ENCODE results near the gene WDR19.
A peak's percentile ranks its signal among the peaks of the same experiment; 100 is the strongest.

Gene WDR19

GRCh38 chr4:39157520-39157919, 24.8 kb upstream of the WDR19 start:
- no peaks in the 10 kb centered on the region for H3K9me3 ChIP-seq (ENCODE audit: control extremely low read depth in 1 of 5, control insufficient read depth in 4 of 5, insufficient read depth in 2 of 5, low read depth in 1 of 5, low read length in 4 of 5)
- ChIA-PET CTCF (interaction anchor here (0.6 kb wide), 1 partner anchor 42 kb away, joined by 3 read pairs; no protein-coding TSS in a partner anchor), POLR2A (no interaction called here)
- H3K36me3 ChIP-seq (ENCODE audit: control insufficient read depth in 4 of 4, insufficient read depth in 4 of 4, low read length in 3 of 4): no peaks in the 10 kb centered on the region
- no peak overlapping the region for H3K4me3 ChIP-seq (ENCODE audit: control insufficient read depth in 1 of 7, extremely low read depth in 1 of 7, insufficient read depth in 4 of 7, low read depth in 2 of 7, low read length in 6 of 7)
- no peaks in the 10 kb centered on the region for H3K27me3 ChIP-seq (replicated peaks in 2 of 5; ENCODE audit: control insufficient read depth in 4 of 5, insufficient read depth in 5 of 5, low read length in 4 of 5)
- H3K4me1 ChIP-seq (ENCODE audit: control extremely low read depth in 1 of 4, control insufficient read depth in 4 of 4, insufficient read depth in 4 of 4, low read length in 3 of 4): no peaks in the 10 kb centered on the region
- no peak for DNase-seq
- no CpG with 5 or more reads among the region's 2 CpGs for WGBS (ENCODE audit: insufficient coverage)
- no peak overlapping the region for H3K27ac ChIP-seq (ENCODE audit: insufficient read depth in 1 of 2, low read depth in 1 of 2, low read length in 2 of 2, poor library complexity in 1 of 2, severe bottlenecking in 2 of 2)

DNA sequence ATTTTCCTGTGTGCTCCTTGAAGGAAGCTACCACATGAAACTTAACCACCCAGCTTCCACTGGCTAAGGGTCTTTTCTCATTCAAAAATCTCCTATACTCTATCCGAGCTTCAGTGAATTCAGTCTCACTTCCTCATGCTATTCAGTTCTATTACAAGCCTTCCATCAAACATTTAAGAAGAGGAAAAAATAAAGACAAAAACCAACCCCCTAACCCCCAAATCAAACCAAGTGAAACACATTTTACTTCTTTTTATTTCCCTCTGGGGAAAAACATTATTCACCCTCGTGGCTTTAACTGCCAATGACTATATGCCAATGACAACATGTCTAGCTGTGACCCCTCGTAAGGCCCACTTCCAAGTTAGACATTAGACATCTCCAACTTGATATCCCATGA, 16.2 kb upstream of the WDR19 start:
- CTCF ChIA-PET: interaction anchor here (1.2 to 1.5 kb wide), 3 partner anchors 9 to 30 kb away, joined by 3 to 5 read pairs (median 4); partner anchors contain the start of gene WDR19
- 90% methylated on average over 2 of the region's 3 CpGs for WGBS (ENCODE audit: insufficient coverage)
- Histone ChIP-seq H3K36me3 (ENCODE audit: control insufficient read depth in 4 of 4, insufficient read depth in 4 of 4, low read length in 3 of 4) (no peaks in the 10 kb centered on the region), H3K4me3 (ENCODE audit: control insufficient read depth in 1 of 7, extremely low read depth in 1 of 7, insufficient read depth in 4 of 7, low read depth in 2 of 7, low read length in 6 of 7) (no peak overlapping the region), H3K27me3 (replicated peaks in 2 of 5; ENCODE audit: control insufficient read depth in 4 of 5, insufficient read depth in 5 of 5, low read length in 4 of 5) (no peaks in the 10 kb centered on the region), H3K27ac (ENCODE audit: insufficient read depth in 1 of 2, low read depth in 1 of 2, low read length in 2 of 2, poor library complexity in 1 of 2, severe bottlenecking in 2 of 2) (no peak overlapping the region), H3K4me1 (ENCODE audit: control extremely low read depth in 1 of 4, control insufficient read depth in 4 of 4, insufficient read depth in 4 of 4, low read length in 3 of 4) (peaks cover 0 to 4% (median 1%) of the 10 kb centered on the region in 4 experiments), H3K9me3 (ENCODE audit: control extremely low read depth in 1 of 5, control insufficient read depth in 4 of 5, insufficient read depth in 2 of 5, low read depth in 1 of 5, low read length in 4 of 5) (peaks cover 0 to 6% (median 0%) of the 10 kb centered on the region in 5 experiments)
- POLR2A ChIA-PET: no interaction called here
- DNase-seq: no peak

- H3K4me3 ChIP-seq (ENCODE audit: control insufficient read depth in 1 of 7, extremely low read depth in 1 of 7, insufficient read depth in 4 of 7, low read depth in 2 of 7, low read length in 6 of 7): no peak overlapping the region
- POLR2A ChIA-PET: no interaction called here
- CTCF ChIA-PET: interaction anchor here (1.0 to 1.5 kb wide), 4 partner anchors 9 to 50 kb away, joined by 3 to 5 read pairs (median 4); partner anchors contain the start of gene WDR19
- WGBS (ENCODE audit: insufficient coverage): 100% methylated on average over 6 of the region's 7 CpGs
- H3K36me3 ChIP-seq (ENCODE audit: control insufficient read depth in 4 of 4, insufficient read depth in 4 of 4, low read length in 3 of 4): no peaks in the 10 kb centered on the region
- H3K4me1 ChIP-seq (ENCODE audit: control extremely low read depth in 1 of 4, control insufficient read depth in 4 of 4, insufficient read depth in 4 of 4, low read length in 3 of 4): peaks cover 0 to 4% (median 1%) of the 10 kb centered on the region in 4 experiments
- no peaks in the 10 kb centered on the region for H3K27me3 ChIP-seq (replicated peaks in 2 of 5; ENCODE audit: control insufficient read depth in 4 of 5, insufficient read depth in 5 of 5, low read length in 4 of 5)
- DNase-seq: no peak
- H3K9me3 ChIP-seq (ENCODE audit: control extremely low read depth in 1 of 5, control insufficient read depth in 4 of 5, insufficient read depth in 2 of 5, low read depth in 1 of 5, low read length in 4 of 5): peaks cover 0 to 6% (median 0%) of the 10 kb centered on the region in 5 experiments
- H3K27ac ChIP-seq (ENCODE audit: insufficient read depth in 1 of 2, low read depth in 1 of 2, low read length in 2 of 2, poor library complexity in 1 of 2, severe bottlenecking in 2 of 2): no peak overlapping the region
Measured at GRCh38 chr4:39166669-39167068, 15.7 kb upstream of the WDR19 start.

GRCh38 chr4:39169426-39169825, 12.9 kb upstream of the WDR19 start:
- ChIA-PET CTCF (interaction anchor here (1.0 kb wide), 1 partner anchor 12 kb away, joined by 3 read pairs; no protein-coding TSS in a partner anchor), POLR2A (interaction anchor here (1.0 kb wide), 1 partner anchor 303 kb away, joined by 3 read pairs; no protein-coding TSS in a partner anchor)
- Histone ChIP-seq H3K27me3 (replicated peaks in 2 of 5; ENCODE audit: control insufficient read depth in 4 of 5, insufficient read depth in 5 of 5, low read length in 4 of 5) (no peaks in the 10 kb centered on the region), H3K9me3 (ENCODE audit: control extremely low read depth in 1 of 5, control insufficient read depth in 4 of 5, insufficient read depth in 2 of 5, low read depth in 1 of 5, low read length in 4 of 5) (peaks cover 0 to 6% (median 0%) of the 10 kb centered on the region in 5 experiments), H3K36me3 (ENCODE audit: control insufficient read depth in 4 of 4, insufficient read depth in 4 of 4, low read length in 3 of 4) (no peaks in the 10 kb centered on the region), H3K27ac (ENCODE audit: insufficient read depth in 1 of 2, low read depth in 1 of 2, low read length in 2 of 2, poor library complexity in 1 of 2, severe bottlenecking in 2 of 2) (no peak overlapping the region), H3K4me1 (ENCODE audit: control extremely low read depth in 1 of 4, control insufficient read depth in 4 of 4, insufficient read depth in 4 of 4, low read length in 3 of 4) (peaks cover 0 to 4% (median 1%) of the 10 kb centered on the region in 4 experiments), H3K4me3 (ENCODE audit: control insufficient read depth in 1 of 7, extremely low read depth in 1 of 7, insufficient read depth in 4 of 7, low read depth in 2 of 7, low read length in 6 of 7) (no peak overlapping the region)
- peak; percentile 28 to 73 (median 72) for DNase-seq
- WGBS (ENCODE audit: insufficient coverage): 44% methylated on average over 2 of the region's 3 CpGs

DNA sequence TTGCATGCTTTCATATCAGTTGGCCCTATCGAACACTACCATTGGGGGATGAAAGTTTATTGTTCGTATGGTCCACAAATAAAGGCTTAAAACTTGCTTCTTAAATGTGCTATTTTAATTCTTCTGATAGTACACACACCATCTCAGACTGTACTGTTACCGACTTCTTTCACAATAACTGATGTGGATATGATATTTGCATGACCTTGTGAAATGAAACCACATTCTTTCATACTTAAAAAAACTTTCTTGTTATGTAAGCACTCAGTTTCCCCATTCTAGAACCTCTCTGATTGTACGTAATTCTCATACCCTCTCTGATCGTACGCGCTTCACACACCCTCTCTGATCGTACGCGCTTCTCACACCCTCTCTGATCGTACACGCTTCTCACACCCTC, 12.0 kb upstream of the WDR19 start:
- POLR2A ChIA-PET: no interaction called here

GRCh38 chr4:39178706-39179105, 3.6 kb upstream of the WDR19 start:
- CTCF ChIA-PET: interaction anchor here (1.0 to 1.5 kb wide), 2 partner anchors 35 to 456 kb away, joined by 3 read pairs; no protein-coding TSS in a partner anchor
- Histone ChIP-seq H3K27ac (ENCODE audit: insufficient read depth in 1 of 2, low read depth in 1 of 2, low read length in 2 of 2, poor library complexity in 1 of 2, severe bottlenecking in 2 of 2) (no peak overlapping the region), H3K9me3 (ENCODE audit: control extremely low read depth in 1 of 5, control insufficient read depth in 4 of 5, insufficient read depth in 2 of 5, low read depth in 1 of 5, low read length in 4 of 5) (no peaks in the 10 kb centered on the region), H3K36me3 (ENCODE audit: control insufficient read depth in 4 of 4, insufficient read depth in 4 of 4, low read length in 3 of 4) (no peaks in the 10 kb centered on the region), H3K4me1 (ENCODE audit: control extremely low read depth in 1 of 4, control insufficient read depth in 4 of 4, insufficient read depth in 4 of 4, low read length in 3 of 4) (peaks cover 5 to 18% (median 11%) of the 10 kb centered on the region in 4 experiments), H3K27me3 (replicated peaks in 2 of 5; ENCODE audit: control insufficient read depth in 4 of 5, insufficient read depth in 5 of 5, low read length in 4 of 5) (peaks cover 0 to 1% (median 0%) of the 10 kb centered on the region in 5 experiments), H3K4me3 (ENCODE audit: control insufficient read depth in 1 of 7, extremely low read depth in 1 of 7, insufficient read depth in 4 of 7, low read depth in 2 of 7, low read length in 6 of 7) (no peak overlapping the region)
- no peak for DNase-seq
- POLR2A ChIA-PET: no interaction called here

More for the DNA sequence above, 12.0 kb upstream of the WDR19 start:
- Histone ChIP-seq H3K4me3 (ENCODE audit: control insufficient read depth in 1 of 7, extremely low read depth in 1 of 7, insufficient read depth in 4 of 7, low read depth in 2 of 7, low read length in 6 of 7) (no peak overlapping the region), H3K4me1 (ENCODE audit: control extremely low read depth in 1 of 4, control insufficient read depth in 4 of 4, insufficient read depth in 4 of 4, low read length in 3 of 4) (peaks cover 0 to 4% (median 1%) of the 10 kb centered on the region in 4 experiments), H3K27ac (ENCODE audit: insufficient read depth in 1 of 2, low read depth in 1 of 2, low read length in 2 of 2, poor library complexity in 1 of 2, severe bottlenecking in 2 of 2) (no peak overlapping the region), H3K9me3 (ENCODE audit: control extremely low read depth in 1 of 5, control insufficient read depth in 4 of 5, insufficient read depth in 2 of 5, low read depth in 1 of 5, low read length in 4 of 5) (peaks cover 0 to 6% (median 0%) of the 10 kb centered on the region in 5 experiments), H3K36me3 (ENCODE audit: control insufficient read depth in 4 of 4, insufficient read depth in 4 of 4, low read length in 3 of 4) (no peaks in the 10 kb centered on the region), H3K27me3 (replicated peaks in 2 of 5; ENCODE audit: control insufficient read depth in 4 of 5, insufficient read depth in 5 of 5, low read length in 4 of 5) (no peaks in the 10 kb centered on the region)
- DNase-seq: peak in 1 of 3 donors; percentile 1
- WGBS (ENCODE audit: insufficient coverage): 99% methylated on average over 10 of the region's 12 CpGs
- CTCF ChIA-PET: no interaction called here

GRCh38 chr4:39179681-39180080, 2.6 kb upstream of the WDR19 start:
- 71% methylated on average over 1 of the region's 3 CpGs for WGBS (ENCODE audit: insufficient coverage)
- no peak for DNase-seq
- Histone ChIP-seq H3K27ac (ENCODE audit: insufficient read depth in 1 of 2, low read depth in 1 of 2, low read length in 2 of 2, poor library complexity in 1 of 2, severe bottlenecking in 2 of 2) (no peak overlapping the region), H3K27me3 (replicated peaks in 2 of 5; ENCODE audit: control insufficient read depth in 4 of 5, insufficient read depth in 5 of 5, low read length in 4 of 5) (peaks cover 0 to 2% (median 0%) of the 10 kb centered on the region in 5 experiments), H3K36me3 (ENCODE audit: control insufficient read depth in 4 of 4, insufficient read depth in 4 of 4, low read length in 3 of 4) (no peaks in the 10 kb centered on the region), H3K4me3 (ENCODE audit: control insufficient read depth in 1 of 7, extremely low read depth in 1 of 7, insufficient read depth in 4 of 7, low read depth in 2 of 7, low read length in 6 of 7) (no peak overlapping the region), H3K9me3 (ENCODE audit: control extremely low read depth in 1 of 5, control insufficient read depth in 4 of 5, insufficient read depth in 2 of 5, low read depth in 1 of 5, low read length in 4 of 5) (no peaks in the 10 kb centered on the region), H3K4me1 (ENCODE audit: control extremely low read depth in 1 of 4, control insufficient read depth in 4 of 4, insufficient read depth in 4 of 4, low read length in 3 of 4) (peaks cover 5 to 18% (median 11%) of the 10 kb centered on the region in 4 experiments)
- POLR2A ChIA-PET: no interaction called here
- CTCF ChIA-PET: interaction anchor here (1.0 to 1.5 kb wide), 2 partner anchors 36 to 278 kb away, joined by 3 read pairs; no protein-coding TSS in a partner anchor
